22Rv1 (cell line): ENCODE measurements around the gene PDX1.

ENCODE experiments used
- H3K27ac ChIP-seq: fragments of 450-650 bp; 2 replicates; pipeline ENCODE4 v1.5.1; 2017
- CTCF ChIP-seq: fragments of 450-650 bp; IDR thresholded peaks from 2 replicates; pipeline ENCODE4 v1.5.1; 2017; ENCODE audit warnings: mild to moderate bottlenecking
- ZFX ChIP-seq: fragments of 450-650 bp; IDR thresholded peaks from 2 replicates; pipeline ENCODE4 v1.6.1; 2017; ENCODE audit warnings: antibody characterized with exemption, borderline replicate concordance

PDX1 gene

GRCh38 chr13:27953676-27954405 lies 34.0 kb downstream of the PDX1 start:
- H3K27ac ChIP-seq, result no peak overlapping the region
- TF ChIP-seq ZFX (no peak), CTCF (peak; percentile 97)

- no peak overlapping the region for H3K27ac ChIP-seq
- TF ChIP-seq ZFX, result no peak
- no peak for TF ChIP-seq CTCF
Observed at GRCh38 chr13:27954406-27954851, 34.6 kb downstream of the PDX1 start.

GRCh38 chr13:27955014-27955591 lies 35.3 kb downstream of the PDX1 start:
- H3K27ac ChIP-seq, result no peak overlapping the region
- TF ChIP-seq ZFX, result no peak
- no peak for TF ChIP-seq CTCF

- TF ChIP-seq CTCF, result no peak
- TF ChIP-seq ZFX, result no peak
- no peak overlapping the region for H3K27ac ChIP-seq
Observed at GRCh38 chr13:27956576-27957300, 36.9 kb downstream of the PDX1 start.

GRCh38 chr13:27959976-27960361 lies 40.2 kb downstream of the PDX1 start:
- no peak overlapping the region for H3K27ac ChIP-seq
- TF ChIP-seq ZFX (no peak), CTCF (no peak)

GRCh38 chr13:27960362-27961226 lies 40.8 kb downstream of the PDX1 start:
- TF ChIP-seq CTCF (peak; percentile 80), ZFX (no peak)
- H3K27ac ChIP-seq, result no peak overlapping the region
